Measurements from ENCODE around the gene ANXA2. TPM values are rescaled to one million over a fixed set of nuclear protein-coding genes. Genes with fewer than 3 reads are reported as not detected.

Gene ANXA2
- total RNA-seq = 7,066 and 7,388 TPM in 2 replicates

DNA sequence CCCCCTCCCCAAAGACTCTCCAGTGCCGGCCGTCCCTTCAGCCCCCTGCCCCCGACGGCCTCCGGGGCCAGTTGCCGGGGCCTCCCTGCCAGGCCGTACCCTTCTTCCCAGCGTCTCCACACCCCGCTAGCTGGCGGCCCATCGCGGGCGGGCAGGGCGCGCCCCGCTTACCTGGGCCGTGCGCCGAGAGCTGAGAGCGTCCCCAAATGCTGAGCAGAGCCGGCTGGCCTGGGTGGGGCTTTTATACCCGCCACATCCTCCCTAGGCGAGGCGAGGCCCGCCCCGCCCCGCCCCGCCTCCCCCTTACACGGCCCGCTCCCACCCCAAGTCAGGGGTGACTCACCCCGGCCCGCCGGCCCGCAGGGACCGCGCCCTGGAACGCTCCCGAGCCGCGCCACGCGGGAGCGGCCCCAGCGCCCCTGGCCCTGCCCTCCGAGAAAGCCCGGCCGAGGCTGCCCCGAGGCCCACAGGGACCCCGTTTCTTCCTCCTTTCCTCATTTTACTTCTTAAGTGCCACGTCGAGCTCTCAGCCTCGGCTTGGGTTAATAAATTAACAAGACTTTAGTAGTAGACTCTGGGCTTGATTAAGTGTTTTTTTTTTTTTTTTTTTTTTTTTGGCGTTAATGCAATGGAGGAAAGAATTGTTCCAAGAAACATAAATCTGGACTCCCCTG lies at the start of gene ANXA2:
TSS of gene ANXA2 (minus strand) at position 215 of the 674 bp plus-strand sequence. CDS start 11,911 bp downstream, outside the sequence.

Other genes with a start within 250 kb of the ANXA2 start
- 6.9 and 21.3 TPM in 2 replicates for gene ICE2, start 81.2 kb upstream of the ANXA2 start, total RNA-seq